HCT116 (cell line): ENCODE measurements around the gene PAX5.

Experiments used
- EGR1 ChIP-seq: IDR thresholded peaks from 2 replicates; pipeline ENCODE4 v1.6.1; 2012; ENCODE audit warnings: low read depth
- JUND ChIP-seq: IDR thresholded peaks from 2 replicates; pipeline ENCODE4 v1.6.1; 2012
- POLR2AphosphoS5 ChIP-seq: IDR thresholded peaks from 2 replicates; pipeline ENCODE4 v1.6.1; 2011; ENCODE audit warnings: mild to moderate bottlenecking, low read depth, low read length, moderate library complexity
- SIN3A ChIP-seq: IDR thresholded peaks from 2 replicates; pipeline ENCODE4 v1.6.1; 2012; ENCODE audit warnings: low read depth
- ZFX ChIP-seq: fragments of 450-650 bp; IDR thresholded peaks from 2 replicates; pipeline ENCODE4 v1.6.1; 2017
- TF ChIP-seq, protein P1 (sequence below), 3 experiments: fragments of 200-600 bp in 1 of 3; sonication (generic) in 1 of 3; IDR thresholded peaks in 2 of 3; conservative IDR thresholded peaks in 1 of 3; 2 replicates each; pipeline ENCODE4 v1.5.1; 2012 to 2017; ENCODE audit warnings: low read depth in 2 of 3, low read length in 2 of 3, antibody characterized with exemption in 1 of 3, borderline replicate concordance in 1 of 3, control low read depth in 1 of 3, mild to moderate bottlenecking in 1 of 3, mixed read lengths in 1 of 3, mixed run types in 1 of 3, moderate library complexity in 1 of 3; ENCODE audit not compliant: insufficient read depth in 1 of 3

DNA sequence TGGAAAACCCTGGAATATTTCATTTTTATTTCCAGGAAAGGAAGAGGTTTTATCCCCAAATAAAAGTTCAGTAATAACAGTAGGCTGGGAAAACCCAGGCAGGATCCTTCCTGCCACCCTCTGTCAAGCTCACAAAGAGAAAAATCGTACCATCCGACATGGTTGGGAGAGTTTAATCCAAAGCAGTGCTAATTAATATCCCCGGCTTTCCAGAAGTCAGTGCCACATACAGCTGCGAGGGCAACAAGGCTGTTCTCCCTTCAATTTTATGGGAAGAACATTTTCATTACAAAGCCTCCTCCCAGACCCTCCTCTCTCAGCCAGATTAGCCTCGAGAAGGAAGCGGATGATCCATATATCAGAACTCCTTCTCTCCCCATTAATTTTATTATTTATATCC lies 95.5 kb downstream of the PAX5 start:
- TF ChIP-seq, protein P1, sequence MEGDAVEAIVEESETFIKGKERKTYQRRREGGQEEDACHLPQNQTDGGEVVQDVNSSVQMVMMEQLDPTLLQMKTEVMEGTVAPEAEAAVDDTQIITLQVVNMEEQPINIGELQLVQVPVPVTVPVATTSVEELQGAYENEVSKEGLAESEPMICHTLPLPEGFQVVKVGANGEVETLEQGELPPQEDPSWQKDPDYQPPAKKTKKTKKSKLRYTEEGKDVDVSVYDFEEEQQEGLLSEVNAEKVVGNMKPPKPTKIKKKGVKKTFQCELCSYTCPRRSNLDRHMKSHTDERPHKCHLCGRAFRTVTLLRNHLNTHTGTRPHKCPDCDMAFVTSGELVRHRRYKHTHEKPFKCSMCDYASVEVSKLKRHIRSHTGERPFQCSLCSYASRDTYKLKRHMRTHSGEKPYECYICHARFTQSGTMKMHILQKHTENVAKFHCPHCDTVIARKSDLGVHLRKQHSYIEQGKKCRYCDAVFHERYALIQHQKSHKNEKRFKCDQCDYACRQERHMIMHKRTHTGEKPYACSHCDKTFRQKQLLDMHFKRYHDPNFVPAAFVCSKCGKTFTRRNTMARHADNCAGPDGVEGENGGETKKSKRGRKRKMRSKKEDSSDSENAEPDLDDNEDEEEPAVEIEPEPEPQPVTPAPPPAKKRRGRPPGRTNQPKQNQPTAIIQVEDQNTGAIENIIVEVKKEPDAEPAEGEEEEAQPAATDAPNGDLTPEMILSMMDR (IDR thresholded peaks at IDR 0.05 in 2 of 3, conservative IDR thresholded peaks at IDR 0.05 in 1 of 3; ENCODE audit: borderline replicate concordance in 1 of 3, insufficient read depth in 1 of 3, low read depth in 2 of 3, low read length in 2 of 3): no peak
- no peak for TF ChIP-seq POLR2AphosphoS5
- TF ChIP-seq ZFX: no peak
- TF ChIP-seq SIN3A: no peak
- no peak for TF ChIP-seq JUND
- no peak for TF ChIP-seq EGR1
